Activated gamma-delta T cell (primary cell): ENCODE data around the gene ALG1L2.
"Not testable (repeated sequence)": the region's sequence is repeated elsewhere in the genome, so short reads cannot be mapped to it uniquely, and the experiment has no call there.

ENCODE experiments used
- DNase-seq: peaks from one replicate; lab custom pipeline; 2025; lab: John Stamatoyannopoulos, UW
- total RNA-seq, 2 donors: gene quantifications; one replicate each; lab custom pipeline; 2026; lab: John Stamatoyannopoulos, UW

The ALG1L2 gene
- total RNA-seq: 0.70 to 1.4 reads per million in 2 donors

GRCh38 chr3:130081351-130081881 is at the start of gene ALG1L2:
Gene ALG1L2, plus strand, starts transcription at chr3:130081831. Its CDS starts 186 bp downstream, at chr3:130082017.
- DNase-seq: no peak

GRCh38 chr3:130037126-130037815 is 44.4 kb upstream of the ALG1L2 start:
- not testable (repeated sequence) for DNase-seq

GRCh38 chr3:130042736-130043135 is 38.9 kb upstream of the ALG1L2 start:
- not testable (repeated sequence) for DNase-seq

- not testable (repeated sequence) for DNase-seq
Measured at GRCh38 chr3:130043658-130044057, 38.0 kb upstream of the ALG1L2 start.

- DNase-seq: no peak
Measured at GRCh38 chr3:130044370-130044769, 37.3 kb upstream of the ALG1L2 start.

GRCh38 chr3:130048726-130049125 is 32.9 kb upstream of the ALG1L2 start:
- DNase-seq: no peak

- not testable (repeated sequence) for DNase-seq
Measured at GRCh38 chr3:130052366-130052765, 29.3 kb upstream of the ALG1L2 start.

GRCh38 chr3:130052965-130053364 is 28.7 kb upstream of the ALG1L2 start:
- not testable (repeated sequence) for DNase-seq

GRCh38 chr3:130057536-130058266 is 23.9 kb upstream of the ALG1L2 start:
- not testable (repeated sequence) for DNase-seq

- not testable (repeated sequence) for DNase-seq
Measured at GRCh38 chr3:130058267-130058657, 23.4 kb upstream of the ALG1L2 start.

GRCh38 chr3:130058716-130059115 is 22.9 kb upstream of the ALG1L2 start:
- DNase-seq: not testable (repeated sequence)

- DNase-seq: not testable (repeated sequence)
Measured at GRCh38 chr3:130059162-130059561, 22.5 kb upstream of the ALG1L2 start.

- DNase-seq: no peak
Measured at GRCh38 chr3:130073582-130073981, 8.0 kb upstream of the ALG1L2 start.

GRCh38 chr3:130077636-130078035 is 4.0 kb upstream of the ALG1L2 start:
- no peak for DNase-seq

- DNase-seq: not testable (repeated sequence)
Measured at GRCh38 chr3:130083363-130084090, 1.9 kb downstream of the ALG1L2 start.

GRCh38 chr3:130084436-130084980 is 2.9 kb downstream of the ALG1L2 start:
- no peak for DNase-seq

GRCh38 chr3:130085881-130086280 is 4.2 kb downstream of the ALG1L2 start:
- no peak for DNase-seq

GRCh38 chr3:130086628-130087027 is 5.0 kb downstream of the ALG1L2 start:
- DNase-seq: not testable (repeated sequence)

- DNase-seq: no peak
Measured at GRCh38 chr3:130088061-130088460, 6.4 kb downstream of the ALG1L2 start.

GRCh38 chr3:130090681-130091080 is 9.1 kb downstream of the ALG1L2 start:
- DNase-seq: not testable (repeated sequence)

GRCh38 chr3:130091958-130092357 is 10.3 kb downstream of the ALG1L2 start:
- DNase-seq: no peak
